Stomach (tissue), 4 donors: ENCODE results near the gene ID4.

Source experiments
- CTCF ChIP-seq, 7 experiments: fragments of 450-650 bp in 4 of 7; fragments of 200-600 bp in 3 of 7; sonication (generic) in 3 of 7; IDR thresholded peaks; one replicate each; pipeline ENCODE4 v1.5.1; 2016 to 2019; ENCODE audit warnings: antibody characterized with exemption in 7 of 7, control low read depth in 2 of 7, mild to moderate bottlenecking in 1 of 7
- EP300 ChIP-seq: sonication (generic); formaldehyde crosslinking; IDR thresholded peaks from one replicate; pipeline ENCODE4 v1.6.1; 2017; ENCODE audit warnings: antibody characterized with exemption
- POLR2A ChIP-seq, 4 donors: fragments of 450-650 bp; IDR thresholded peaks; one replicate each; pipeline ENCODE4 v1.6.1; 2016; ENCODE audit warnings: antibody characterized with exemption in 4 of 4, control low read depth in 2 of 4, mild to moderate bottlenecking in 1 of 4, moderate library complexity in 1 of 4
- POLR2AphosphoS5 ChIP-seq, 3 donors: sonication (generic); formaldehyde crosslinking; IDR thresholded peaks; one replicate each; pipeline ENCODE4 v1.6.1; 2016; ENCODE audit warnings: antibody characterized with exemption in 3 of 3

GRCh38 chr6:19865178-19865577 lies 28.0 kb downstream of the ID4 start:
- no peak for TF ChIP-seq POLR2AphosphoS5 (IDR thresholded peaks at IDR 0.05)
- no peak for TF ChIP-seq CTCF (IDR thresholded peaks at IDR 0.05)
- no peak for TF ChIP-seq EP300
- no peak for TF ChIP-seq POLR2A (IDR thresholded peaks at IDR 0.05)
